HG03442 (cell line): Measurements from ENCODE around the gene URB1.
"Not testable (repeated sequence)": the region's sequence is repeated elsewhere in the genome, so short reads cannot be mapped to it uniquely, and the experiment has no call there.

ENCODE experiments used
- ATAC-seq: cut with Tn5 transposase; IDR thresholded peaks from one replicate; pipeline ENCODE4 v1.9.1; 2021; ENCODE audit warnings: mild to moderate bottlenecking, moderate library complexity; ENCODE audit not compliant: unreplicated experiment

The URB1 gene

GRCh38 chr21:32392880-32393676, at the start of gene URB1:
URB1 (minus strand) TSS chr21:32393012; CDS start chr21:32392910, 102 bp downstream.
- peak; percentile 95 for ATAC-seq

GRCh38 chr21:32437729-32438128, 44.9 kb upstream of the URB1 start:
- ATAC-seq, result no peak

- ATAC-seq, result not testable (repeated sequence)
Measured at GRCh38 chr21:32432982-32433660, 40.3 kb upstream of the URB1 start.

GRCh38 chr21:32427958-32428623, 35.3 kb upstream of the URB1 start:
- no peak for ATAC-seq

- ATAC-seq, result no peak
Measured at GRCh38 chr21:32426592-32427051, 33.8 kb upstream of the URB1 start.

- no peak for ATAC-seq
Measured at GRCh38 chr21:32426066-32426465, 33.3 kb upstream of the URB1 start.

- no peak for ATAC-seq
Measured at GRCh38 chr21:32425628-32426027, 32.8 kb upstream of the URB1 start.

GRCh38 chr21:32424674-32425073, 31.9 kb upstream of the URB1 start:
- no peak for ATAC-seq

- no peak for ATAC-seq
Measured at GRCh38 chr21:32424191-32424535, 31.4 kb upstream of the URB1 start.

GRCh38 chr21:32423320-32424190, 30.7 kb upstream of the URB1 start:
- ATAC-seq, result no peak

- ATAC-seq, result no peak
Measured at GRCh38 chr21:32422064-32422463, 29.3 kb upstream of the URB1 start.

GRCh38 chr21:32418146-32418545, 25.3 kb upstream of the URB1 start:
- ATAC-seq, result no peak

GRCh38 chr21:32415451-32416398, 22.9 kb upstream of the URB1 start:
- no peak for ATAC-seq

- no peak for ATAC-seq
Measured at GRCh38 chr21:32414579-32415358, 22.0 kb upstream of the URB1 start.

GRCh38 chr21:32413697-32414578, 21.1 kb upstream of the URB1 start:
- no peak for ATAC-seq

GRCh38 chr21:32413015-32413504, 20.2 kb upstream of the URB1 start:
- no peak for ATAC-seq

GRCh38 chr21:32412162-32413014, 19.6 kb upstream of the URB1 start, which contains the start of gene EVA1C:
EVA1C (plus strand) TSS chr21:32412706; CDS start chr21:32412854, 148 bp downstream.
- no peak for ATAC-seq
